HG03378 (cell line): ENCODE measurements around the gene MTMR3.

ENCODE experiments used
- ATAC-seq: cut with Tn5 transposase; IDR thresholded peaks from one replicate; pipeline ENCODE4 v1.9.1; 2021; ENCODE audit warnings: mild to moderate bottlenecking, moderate library complexity; ENCODE audit not compliant: unreplicated experiment

Gene MTMR3

DNA sequence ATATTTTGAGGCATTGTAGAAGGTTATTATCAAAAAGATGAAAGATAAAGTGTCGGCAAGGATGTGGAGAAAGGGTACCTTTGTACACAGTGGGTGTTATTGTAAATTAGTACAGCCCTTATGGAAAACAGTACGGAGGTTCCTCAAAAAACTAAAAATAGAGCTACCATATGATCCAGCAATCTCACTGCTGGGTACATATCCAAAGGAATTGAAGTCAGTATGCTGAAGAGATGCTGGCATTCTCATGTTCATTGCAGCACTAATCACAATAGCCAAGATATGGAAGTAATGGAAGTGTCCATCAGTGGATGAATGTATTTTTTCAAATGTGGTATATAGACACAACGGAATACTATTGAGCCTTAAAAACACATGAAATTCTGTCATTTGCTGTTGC, 15.1 kb upstream of the MTMR3 start:
- no peak for ATAC-seq

GRCh38 chr22:29870574-29870973, 12.4 kb upstream of the MTMR3 start:
- no peak for ATAC-seq

DNA sequence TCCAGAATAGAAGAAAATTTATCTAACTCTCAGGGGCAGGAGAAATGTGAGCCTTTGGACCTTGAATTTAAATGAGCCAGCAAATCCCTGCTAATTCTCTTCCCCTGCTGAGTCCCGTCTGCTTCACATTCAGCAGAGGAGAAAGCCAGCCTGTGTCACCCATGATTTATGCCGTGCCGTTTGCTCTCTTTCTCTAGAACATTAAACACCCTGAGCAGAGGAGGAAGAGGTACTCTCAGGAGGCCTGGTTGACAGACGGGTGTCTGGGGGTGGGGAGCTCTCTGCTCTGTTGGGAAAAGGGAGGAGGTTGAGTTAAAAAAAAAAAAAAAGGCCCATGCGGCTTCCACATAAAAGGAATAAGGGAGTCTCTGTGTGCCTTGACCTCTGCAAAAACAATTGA, 11.3 kb upstream of the MTMR3 start:
- no peak for ATAC-seq

- no peak for ATAC-seq
These were observed 10.7 kb upstream of the MTMR3 start for GRCh38 chr22:29872144-29872893.

- ATAC-seq: no peak
These were observed 10.0 kb upstream of the MTMR3 start for GRCh38 chr22:29872989-29873388.

DNA sequence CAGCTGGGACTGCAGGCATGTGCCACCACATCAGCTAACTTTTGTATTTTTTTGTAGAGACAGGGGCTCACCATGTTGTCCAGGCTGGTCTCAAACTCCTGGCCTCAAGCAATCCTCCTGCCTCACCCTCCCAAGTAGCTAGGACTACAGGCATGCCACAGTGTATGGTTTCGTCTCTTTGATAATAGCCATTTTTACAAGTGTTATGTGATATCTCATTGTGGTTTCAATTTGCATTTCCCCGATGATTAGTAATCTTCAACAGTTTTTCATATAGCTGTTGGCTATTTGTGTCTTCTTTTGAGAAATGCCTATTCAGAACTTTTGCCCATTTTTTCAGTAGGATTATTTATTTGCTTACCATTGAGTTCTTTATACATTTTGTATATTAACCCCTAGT, 9.0 kb upstream of the MTMR3 start:
- ATAC-seq: no peak

DNA sequence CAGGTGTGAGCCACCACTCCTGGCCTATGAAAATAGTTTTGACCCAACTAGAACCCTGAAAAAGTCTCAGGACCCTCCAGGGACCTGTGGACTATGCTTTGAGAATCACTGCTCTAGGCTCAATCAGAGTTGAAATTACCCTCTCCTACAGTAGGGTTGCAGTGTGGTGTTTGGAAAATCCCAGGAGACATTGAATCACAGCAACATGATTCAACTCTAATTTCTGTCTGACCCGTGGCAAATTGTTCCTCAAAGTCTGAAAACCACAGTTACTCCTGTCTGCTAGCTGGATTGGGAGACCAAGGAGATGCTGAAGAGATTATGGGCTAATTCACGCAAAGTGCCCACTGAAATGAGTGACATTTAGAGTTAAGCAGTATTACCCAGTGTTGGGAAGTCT, 5.4 kb upstream of the MTMR3 start:
- no peak for ATAC-seq

GRCh38 chr22:29879753-29880152, 3.2 kb upstream of the MTMR3 start:
- ATAC-seq: no peak

DNA sequence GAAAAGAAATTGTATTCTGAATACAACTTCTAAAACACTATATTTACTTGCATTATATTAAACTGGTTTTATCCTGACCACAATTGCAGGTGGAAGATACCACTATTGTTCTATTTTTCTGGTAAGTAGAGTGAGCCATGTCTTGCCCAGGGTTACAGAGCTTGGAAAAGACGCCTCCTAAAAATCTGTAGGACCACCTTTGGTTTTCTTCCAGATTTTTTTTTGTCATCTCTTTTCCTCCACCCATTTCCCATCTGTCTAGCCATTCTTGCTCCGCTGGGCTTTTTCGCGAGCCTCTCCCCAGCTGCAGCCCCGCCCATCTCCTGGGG, 294 bp upstream of the MTMR3 start:
- ATAC-seq: peak; percentile 49

DNA sequence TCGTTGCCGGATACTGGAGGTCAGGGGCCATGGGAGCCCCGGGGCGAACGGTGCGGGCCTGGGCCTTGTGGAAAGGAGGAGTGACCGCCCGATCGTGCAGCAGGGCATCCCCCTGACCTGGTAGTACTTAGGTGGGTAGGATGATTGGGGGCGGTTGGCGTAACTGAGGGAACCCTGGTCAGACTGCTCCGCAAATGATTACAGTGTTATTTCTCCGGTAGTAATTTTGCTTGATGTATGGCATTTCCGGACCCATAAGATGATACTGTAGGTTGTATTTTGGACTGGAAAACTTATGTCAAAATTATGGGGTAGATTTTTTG, 762 bp downstream of the MTMR3 start:
- ATAC-seq: no peak

DNA sequence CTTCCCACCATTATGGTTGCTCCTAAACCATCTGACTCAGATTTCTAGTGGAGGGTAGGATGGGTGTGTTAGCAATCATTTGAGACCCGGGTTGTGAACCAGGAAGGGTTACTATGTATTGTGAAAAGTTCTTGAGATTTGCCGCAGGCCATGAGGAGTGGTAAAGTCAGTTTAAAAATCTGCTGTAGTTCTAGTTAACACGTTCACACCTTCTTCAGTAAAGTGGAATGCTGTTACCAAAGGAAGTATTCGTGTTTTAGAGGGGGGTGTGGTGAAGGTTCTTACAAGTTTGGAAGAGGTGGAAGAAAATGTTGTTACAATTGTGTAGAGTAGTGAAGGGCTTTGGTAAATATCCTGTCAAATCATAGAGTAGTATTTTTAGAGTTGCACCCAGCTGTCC, 2.6 kb downstream of the MTMR3 start:
- ATAC-seq: no peak

DNA sequence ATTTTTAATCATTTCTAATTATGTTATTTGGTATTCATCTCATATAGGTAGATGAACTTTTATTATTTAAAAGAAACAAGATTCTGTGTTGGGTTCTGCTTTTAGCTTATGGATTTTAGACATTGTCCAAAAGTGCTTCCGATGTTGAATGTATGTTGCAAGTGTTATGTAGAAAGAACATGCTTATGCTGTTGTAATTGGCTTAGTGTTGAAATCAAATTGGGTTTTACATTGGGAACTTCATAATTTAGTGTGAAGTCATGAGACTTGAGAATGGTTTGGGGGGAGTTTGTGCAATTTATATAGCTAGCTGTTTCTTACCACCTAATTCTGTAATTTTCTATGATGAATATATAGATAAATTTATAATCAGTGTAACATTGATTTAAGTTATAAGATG, 3.6 kb downstream of the MTMR3 start:
- no peak for ATAC-seq

DNA sequence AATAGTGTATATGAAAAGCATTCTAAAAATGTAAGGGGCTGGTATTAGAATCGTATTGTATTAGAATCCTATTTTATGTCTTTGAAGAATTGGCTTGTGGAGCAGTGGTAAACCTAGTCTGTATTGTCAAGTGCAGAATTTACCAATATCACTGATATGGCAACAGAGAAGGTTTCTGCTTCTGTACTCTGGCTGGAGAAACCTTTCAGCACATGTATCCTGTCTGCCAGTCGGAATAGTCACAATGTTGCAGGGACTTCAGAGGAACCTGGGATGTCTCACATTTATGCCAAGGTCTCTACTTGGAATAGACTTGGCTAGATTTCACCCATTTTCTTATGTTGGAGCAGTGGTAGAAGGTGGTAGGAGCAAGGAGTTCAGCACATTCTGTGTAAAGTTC, 4.4 kb downstream of the MTMR3 start:
- ATAC-seq: no peak

GRCh38 chr22:29890760-29891159, 7.8 kb downstream of the MTMR3 start:
- ATAC-seq: no peak

GRCh38 chr22:29892315-29893156, 9.6 kb downstream of the MTMR3 start:
- no peak for ATAC-seq

DNA sequence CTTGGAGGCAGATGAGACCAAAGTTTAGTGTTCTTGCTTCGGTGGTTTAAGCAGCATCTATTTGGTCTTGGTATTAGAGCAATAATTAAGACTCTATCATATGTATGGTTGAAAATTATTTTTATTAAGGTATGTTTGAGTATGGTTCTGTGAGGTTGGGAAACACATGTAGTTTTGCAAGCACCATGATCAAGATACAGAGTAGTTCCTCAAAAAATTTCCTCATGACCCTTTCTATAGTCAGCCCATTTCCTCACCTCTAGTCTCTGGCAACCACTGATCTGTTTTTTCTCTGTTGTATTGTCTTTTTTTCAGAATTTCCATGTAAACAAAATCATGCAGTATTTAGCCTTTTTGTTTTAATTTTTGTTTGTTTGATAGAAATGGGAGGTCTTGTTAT, 18.4 kb downstream of the MTMR3 start:
- no peak for ATAC-seq

DNA sequence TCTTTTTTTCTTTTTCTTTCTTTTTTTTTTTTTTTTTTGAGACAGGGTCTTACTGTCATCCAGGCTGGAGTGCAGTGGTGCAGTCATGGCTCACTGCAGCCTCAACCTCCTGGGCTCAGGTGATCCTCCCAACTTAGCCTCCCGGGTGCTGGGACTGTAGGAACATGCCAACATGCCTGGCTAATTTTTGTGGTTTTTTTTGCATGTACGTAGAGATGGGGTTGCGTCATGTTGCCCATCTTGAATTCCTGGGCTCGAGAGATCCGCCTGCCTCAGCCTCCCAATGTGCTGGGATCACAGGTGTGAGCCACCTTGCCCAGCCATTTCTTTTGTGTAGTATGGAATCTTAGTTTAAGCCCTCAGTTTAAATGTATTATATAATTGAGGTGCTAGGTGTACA, 20.4 kb downstream of the MTMR3 start:
- no peak for ATAC-seq

GRCh38 chr22:29904020-29904419, 21.0 kb downstream of the MTMR3 start:
- ATAC-seq: no peak

- ATAC-seq: no peak
These were observed 25.0 kb downstream of the MTMR3 start for GRCh38 chr22:29907753-29908515.

DNA sequence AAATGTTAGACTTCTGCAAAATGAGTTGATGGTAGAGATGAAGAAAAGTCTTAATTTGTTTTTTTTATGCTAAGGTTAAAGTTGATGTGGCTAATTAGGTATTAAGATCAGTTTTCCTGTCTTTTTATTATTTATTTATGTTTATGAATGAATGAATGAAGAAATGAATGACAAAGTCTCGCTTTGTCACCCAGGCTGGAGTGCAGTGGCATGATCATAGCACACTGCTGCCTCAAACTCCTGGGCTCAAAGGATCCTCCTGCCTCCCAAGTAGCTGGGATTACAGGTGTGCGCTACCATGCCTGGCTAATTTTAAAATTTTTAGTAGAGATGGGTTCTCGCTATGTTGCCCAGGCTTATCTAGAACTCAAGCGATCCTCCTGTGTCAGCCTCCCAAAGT, 29.2 kb downstream of the MTMR3 start:
- no peak for ATAC-seq

DNA sequence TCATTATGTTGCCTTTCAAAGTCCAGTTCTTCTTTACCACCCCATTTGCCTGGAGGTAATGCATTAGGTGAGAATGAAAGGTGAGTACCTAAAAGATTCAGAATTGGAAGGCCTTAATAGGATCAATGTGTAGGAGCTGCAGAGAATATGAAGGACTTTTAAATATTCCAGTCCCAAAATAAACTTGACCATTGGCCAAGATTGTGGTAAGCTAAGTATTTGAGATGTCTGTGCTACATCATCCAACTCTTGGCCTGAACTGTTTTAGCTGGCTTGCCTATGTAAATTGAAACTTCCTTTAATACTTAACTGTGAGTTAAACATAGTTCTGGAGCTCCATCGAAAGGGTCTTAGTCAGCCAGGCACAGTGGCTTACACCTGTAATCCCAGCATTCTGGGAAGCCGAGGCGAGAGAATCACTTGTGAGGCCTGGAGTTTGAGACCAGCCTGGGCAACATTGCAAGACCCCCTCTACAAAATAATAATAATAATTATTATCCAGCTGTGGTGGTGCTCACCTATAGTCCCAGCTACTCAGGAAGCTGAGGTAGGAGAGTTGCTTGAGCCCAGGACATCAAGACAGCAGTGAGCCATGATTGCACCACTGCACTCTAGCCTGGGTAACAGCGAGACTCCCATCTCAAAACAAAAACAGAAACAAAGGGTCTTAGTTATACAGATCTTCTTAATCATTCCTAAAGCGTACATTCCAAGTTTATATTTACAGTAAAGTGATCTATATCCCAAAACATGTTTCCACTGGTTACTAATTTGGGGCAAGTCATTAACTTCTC, 29.8 kb downstream of the MTMR3 start:
- ATAC-seq: no peak
